ENCODE data around the gene TRIM17.

- TF ChIP-seq, protein P1, sequence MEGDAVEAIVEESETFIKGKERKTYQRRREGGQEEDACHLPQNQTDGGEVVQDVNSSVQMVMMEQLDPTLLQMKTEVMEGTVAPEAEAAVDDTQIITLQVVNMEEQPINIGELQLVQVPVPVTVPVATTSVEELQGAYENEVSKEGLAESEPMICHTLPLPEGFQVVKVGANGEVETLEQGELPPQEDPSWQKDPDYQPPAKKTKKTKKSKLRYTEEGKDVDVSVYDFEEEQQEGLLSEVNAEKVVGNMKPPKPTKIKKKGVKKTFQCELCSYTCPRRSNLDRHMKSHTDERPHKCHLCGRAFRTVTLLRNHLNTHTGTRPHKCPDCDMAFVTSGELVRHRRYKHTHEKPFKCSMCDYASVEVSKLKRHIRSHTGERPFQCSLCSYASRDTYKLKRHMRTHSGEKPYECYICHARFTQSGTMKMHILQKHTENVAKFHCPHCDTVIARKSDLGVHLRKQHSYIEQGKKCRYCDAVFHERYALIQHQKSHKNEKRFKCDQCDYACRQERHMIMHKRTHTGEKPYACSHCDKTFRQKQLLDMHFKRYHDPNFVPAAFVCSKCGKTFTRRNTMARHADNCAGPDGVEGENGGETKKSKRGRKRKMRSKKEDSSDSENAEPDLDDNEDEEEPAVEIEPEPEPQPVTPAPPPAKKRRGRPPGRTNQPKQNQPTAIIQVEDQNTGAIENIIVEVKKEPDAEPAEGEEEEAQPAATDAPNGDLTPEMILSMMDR (IDR thresholded peaks at IDR 0.05), result no peak
- no peak for TF ChIP-seq POLR2A (IDR thresholded peaks at IDR 0.05)
Observed at GRCh38 chr1:228400692-228401454, 15.8 kb downstream of the TRIM17 start.

Data from testis (tissue), 2 donors.